ENCODE data around the gene LENEP. TPM values are rescaled to one million over a fixed set of nuclear protein-coding genes. Genes with fewer than 3 reads are reported as not detected.

LENEP gene
- total RNA-seq, 1 donor from 2014 or later, result not detected

DNA sequence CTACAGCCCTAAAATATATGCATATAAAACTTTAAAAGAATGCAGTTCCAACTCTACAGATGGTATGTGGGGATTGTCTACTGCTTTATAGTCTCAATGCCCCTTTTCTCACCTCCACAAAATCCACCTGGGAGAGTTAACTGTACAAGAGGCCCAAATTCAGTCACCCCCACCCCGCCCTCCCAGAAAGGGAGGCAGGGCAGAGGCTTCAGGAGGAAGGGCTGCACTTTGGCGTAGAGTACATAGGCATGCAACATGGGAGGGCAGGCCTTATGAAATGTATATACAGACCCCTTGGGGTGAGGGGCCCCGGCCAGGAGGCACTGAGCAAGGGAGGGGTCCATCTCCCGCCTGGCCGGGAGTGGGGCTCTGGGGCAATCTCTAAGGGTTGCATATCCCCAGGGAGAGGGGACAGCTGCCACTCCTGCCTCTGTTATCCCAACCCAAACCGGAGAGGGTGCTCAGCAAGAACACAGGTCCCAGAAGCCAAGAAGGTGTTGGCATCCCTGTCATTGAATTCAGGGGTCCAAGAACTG is 30.5 kb upstream of the LENEP start:
- Mint-ChIP-seq H3K9me3 (ENCODE audit: unreplicated experiment) (no peaks in the 10 kb centered on the region), H3K27ac (ENCODE audit: unreplicated experiment) (peak overlapping the region; percentile 12), H3K4me1 (ENCODE audit: low read depth, unreplicated experiment) (peaks cover 26% of the 10 kb centered on the region), H3K4me3 (ENCODE audit: unreplicated experiment) (peak overlapping the region; percentile 69), H3K36me3 (ENCODE audit: low read depth, unreplicated experiment) (peaks cover 19% of the 10 kb centered on the region), H3K27me3 (ENCODE audit: low read depth, unreplicated experiment) (no peaks in the 10 kb centered on the region)
- Histone ChIP-seq H2AFZ (ENCODE audit: low read depth, low read length) (no peak overlapping the region), H3K4me1 (ENCODE audit: insufficient read depth, low read length) (peaks cover 21% of the 10 kb centered on the region), H3K4me2 (ENCODE audit: low read length) (peak overlapping the region; percentile 87), H3K9ac (ENCODE audit: low read length) (peak overlapping the region; percentile 91), H3K9me3 (ENCODE audit: insufficient read depth, low read depth, low read length) (no peaks in the 10 kb centered on the region), H3K36me3 (ENCODE audit: insufficient read depth, low read length) (peaks cover 40% of the 10 kb centered on the region), H3K4me3 (ENCODE audit: insufficient read depth, low read depth, low read length) (peak overlapping the region; percentile 75), H3K27me3 (ENCODE audit: insufficient read depth, low read length) (no peaks in the 10 kb centered on the region), H4K20me1 (ENCODE audit: insufficient read depth, low read length) (peaks cover 48% of the 10 kb centered on the region), H3K27ac (ENCODE audit: low read depth, low read length) (no peak overlapping the region), H3K79me2 (ENCODE audit: insufficient read depth, low read length) (peaks cover 60% of the 10 kb centered on the region)
- DNase-seq (ENCODE audit: low read depth) (no peak), FAIRE-seq (no peak)
- TF ChIP-seq, protein P1, sequence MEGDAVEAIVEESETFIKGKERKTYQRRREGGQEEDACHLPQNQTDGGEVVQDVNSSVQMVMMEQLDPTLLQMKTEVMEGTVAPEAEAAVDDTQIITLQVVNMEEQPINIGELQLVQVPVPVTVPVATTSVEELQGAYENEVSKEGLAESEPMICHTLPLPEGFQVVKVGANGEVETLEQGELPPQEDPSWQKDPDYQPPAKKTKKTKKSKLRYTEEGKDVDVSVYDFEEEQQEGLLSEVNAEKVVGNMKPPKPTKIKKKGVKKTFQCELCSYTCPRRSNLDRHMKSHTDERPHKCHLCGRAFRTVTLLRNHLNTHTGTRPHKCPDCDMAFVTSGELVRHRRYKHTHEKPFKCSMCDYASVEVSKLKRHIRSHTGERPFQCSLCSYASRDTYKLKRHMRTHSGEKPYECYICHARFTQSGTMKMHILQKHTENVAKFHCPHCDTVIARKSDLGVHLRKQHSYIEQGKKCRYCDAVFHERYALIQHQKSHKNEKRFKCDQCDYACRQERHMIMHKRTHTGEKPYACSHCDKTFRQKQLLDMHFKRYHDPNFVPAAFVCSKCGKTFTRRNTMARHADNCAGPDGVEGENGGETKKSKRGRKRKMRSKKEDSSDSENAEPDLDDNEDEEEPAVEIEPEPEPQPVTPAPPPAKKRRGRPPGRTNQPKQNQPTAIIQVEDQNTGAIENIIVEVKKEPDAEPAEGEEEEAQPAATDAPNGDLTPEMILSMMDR (IDR thresholded peaks at IDR 0.05; ENCODE audit: insufficient read depth, low read depth, low read length), result no peak
- no peak for TF ChIP-seq EZH2 (IDR thresholded peaks at IDR 0.05; ENCODE audit: insufficient read depth, low read length)

DNA sequence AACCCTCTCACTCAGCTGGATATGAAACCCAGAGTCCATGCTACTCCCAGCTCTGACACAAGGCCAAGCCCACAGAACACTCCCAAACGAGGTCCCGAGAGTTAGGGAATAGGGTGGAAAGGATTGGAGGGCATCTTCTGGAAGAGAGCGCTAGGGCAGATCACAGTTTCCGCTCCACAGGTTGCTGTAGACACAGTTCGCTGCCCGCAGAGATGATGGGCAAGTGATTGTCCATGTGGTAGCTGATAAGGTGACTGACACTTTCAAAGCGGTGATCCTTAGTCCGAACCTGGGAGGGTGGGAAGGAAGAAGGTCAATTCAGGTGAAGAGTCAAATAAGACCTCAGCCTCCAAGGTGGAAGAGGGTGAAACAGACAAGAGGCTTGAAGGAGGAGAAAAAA is 29.7 kb upstream of the LENEP start:
- Histone ChIP-seq H4K20me1 (ENCODE audit: insufficient read depth, low read length) (peaks cover 56% of the 10 kb centered on the region), H3K27ac (ENCODE audit: low read depth, low read length) (no peak overlapping the region), H3K9ac (ENCODE audit: low read length) (peak overlapping the region; percentile 24), H3K4me1 (ENCODE audit: insufficient read depth, low read length) (peaks cover 28% of the 10 kb centered on the region), H3K36me3 (ENCODE audit: insufficient read depth, low read length) (peaks cover 44% of the 10 kb centered on the region), H3K4me2 (ENCODE audit: low read length) (no peak overlapping the region), H3K4me3 (ENCODE audit: insufficient read depth, low read depth, low read length) (no peak overlapping the region), H2AFZ (ENCODE audit: low read depth, low read length) (no peak overlapping the region), H3K27me3 (ENCODE audit: insufficient read depth, low read length) (no peaks in the 10 kb centered on the region), H3K9me3 (ENCODE audit: insufficient read depth, low read depth, low read length) (no peaks in the 10 kb centered on the region), H3K79me2 (ENCODE audit: insufficient read depth, low read length) (peaks cover 67% of the 10 kb centered on the region)
- Mint-ChIP-seq H3K4me3 (ENCODE audit: unreplicated experiment) (peak overlapping the region; percentile 69), H3K27ac (ENCODE audit: unreplicated experiment) (peak overlapping the region; percentile 48), H3K9me3 (ENCODE audit: unreplicated experiment) (no peaks in the 10 kb centered on the region), H3K27me3 (ENCODE audit: low read depth, unreplicated experiment) (no peaks in the 10 kb centered on the region), H3K36me3 (ENCODE audit: low read depth, unreplicated experiment) (peaks cover 14% of the 10 kb centered on the region), H3K4me1 (ENCODE audit: low read depth, unreplicated experiment) (peaks cover 30% of the 10 kb centered on the region)
- DNase-seq (ENCODE audit: low read depth) (no peak), FAIRE-seq (no peak)
- TF ChIP-seq, protein P1 (IDR thresholded peaks at IDR 0.05; ENCODE audit: insufficient read depth, low read depth, low read length), result no peak
- TF ChIP-seq EZH2 (IDR thresholded peaks at IDR 0.05; ENCODE audit: insufficient read depth, low read length), result no peak

DNA sequence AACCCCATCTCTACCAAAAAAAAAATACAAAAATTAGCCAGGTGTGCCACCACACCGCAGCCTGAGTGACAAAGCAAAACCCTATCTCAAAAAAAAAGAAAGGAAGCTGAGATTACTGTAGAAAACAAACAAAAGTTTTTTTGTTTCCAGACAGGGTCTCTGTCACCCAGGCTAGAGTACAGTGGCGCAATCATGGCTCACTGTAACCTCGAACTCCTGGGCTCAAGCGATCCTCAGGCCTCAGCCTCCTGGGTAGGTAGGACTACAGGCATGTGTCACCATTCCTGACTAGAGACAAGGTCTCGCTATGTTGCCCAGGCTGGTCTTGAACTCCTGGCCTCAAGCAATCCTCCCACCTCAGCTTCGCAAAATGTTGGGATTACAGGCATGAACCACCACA is 29.0 kb upstream of the LENEP start:
- Histone ChIP-seq H3K9me3 (ENCODE audit: insufficient read depth, low read depth, low read length) (no peaks in the 10 kb centered on the region), H3K4me3 (ENCODE audit: insufficient read depth, low read depth, low read length) (no peak overlapping the region), H3K27ac (ENCODE audit: low read depth, low read length) (no peak overlapping the region), H2AFZ (ENCODE audit: low read depth, low read length) (no peak overlapping the region), H3K9ac (ENCODE audit: low read length) (peak overlapping the region; percentile 24), H3K4me1 (ENCODE audit: insufficient read depth, low read length) (peaks cover 35% of the 10 kb centered on the region), H3K36me3 (ENCODE audit: insufficient read depth, low read length) (peaks cover 44% of the 10 kb centered on the region), H3K4me2 (ENCODE audit: low read length) (no peak overlapping the region), H4K20me1 (ENCODE audit: insufficient read depth, low read length) (peaks cover 63% of the 10 kb centered on the region), H3K79me2 (ENCODE audit: insufficient read depth, low read length) (peaks cover 72% of the 10 kb centered on the region), H3K27me3 (ENCODE audit: insufficient read depth, low read length) (no peaks in the 10 kb centered on the region)
- FAIRE-seq (no peak), DNase-seq (ENCODE audit: low read depth) (no peak)
- no peak overlapping the region for H3K4me3 Mint-ChIP-seq (ENCODE audit: unreplicated experiment)
- peaks cover 33% of the 10 kb centered on the region for H3K4me1 Mint-ChIP-seq (ENCODE audit: low read depth, unreplicated experiment)
- peaks cover 14% of the 10 kb centered on the region for H3K36me3 Mint-ChIP-seq (ENCODE audit: low read depth, unreplicated experiment)
- no peak overlapping the region for H3K27ac Mint-ChIP-seq (ENCODE audit: unreplicated experiment)
- no peaks in the 10 kb centered on the region for H3K9me3 Mint-ChIP-seq (ENCODE audit: unreplicated experiment)
- no peak for TF ChIP-seq EZH2 (IDR thresholded peaks at IDR 0.05; ENCODE audit: insufficient read depth, low read length)
- TF ChIP-seq, protein P1 (IDR thresholded peaks at IDR 0.05; ENCODE audit: insufficient read depth, low read depth, low read length), result no peak
- no peaks in the 10 kb centered on the region for H3K27me3 Mint-ChIP-seq (ENCODE audit: low read depth, unreplicated experiment)
